HepG2 (cell line): Measurements from ENCODE around the gene TMEM41B. TPM values are rescaled to one million over a fixed set of nuclear protein-coding genes. Genes with fewer than 3 reads are reported as not detected.

Experiments used
- MIER2 ChIP-seq: IDR thresholded peaks from 2 replicates; pipeline ENCODE4 v1.6.1; 2016; ENCODE audit warnings: missing biosample characterization, missing genetic modification reagents
- NFRKB ChIP-seq: fragments of 450-650 bp; IDR thresholded peaks from 2 replicates; pipeline ENCODE4 v1.6.1; 2017
- ONECUT2 ChIP-seq: sonication (generic); formaldehyde crosslinking; IDR thresholded peaks from 2 replicates; pipeline ENCODE4 v1.4.0; 2020; ENCODE audit warnings: missing genetic modification reagents
- SATB2 ChIP-seq: sonication (generic); formaldehyde crosslinking; IDR thresholded peaks from 2 replicates; pipeline ENCODE4 v1.5.0; 2020; ENCODE audit warnings: missing genetic modification reagents
- SP2 ChIP-seq: sonication (generic); formaldehyde crosslinking; IDR thresholded peaks from 2 replicates; pipeline ENCODE4 v1.5.1; 2020; ENCODE audit warnings: mild to moderate bottlenecking, missing genetic modification reagents
- ZC3H4 ChIP-seq: sonication (generic); formaldehyde crosslinking; IDR thresholded peaks from 2 replicates; pipeline ENCODE4 v1.4.0; 2020; ENCODE audit warnings: missing genetic modification reagents, borderline replicate concordance
- ZNF317 ChIP-seq: sonication (generic); formaldehyde crosslinking; IDR thresholded peaks from 2 replicates; pipeline ENCODE4 v1.5.0; 2020; ENCODE audit warnings: mild to moderate bottlenecking, missing genetic modification reagents
- ZNF337 ChIP-seq: sonication (generic); formaldehyde crosslinking; IDR thresholded peaks from 2 replicates; pipeline ENCODE4 v1.5.1; 2020; ENCODE audit warnings: missing genetic modification reagents, low read depth, mild to moderate bottlenecking, borderline replicate concordance
- polyA plus RNA-seq, 8 experiments: library from polyadenylated mRNA; depleted of rRNA in 3 of 8; stranded (reverse) in 7 of 8; unstranded in 1 of 8; fragments of >200 nt; fragmentation: Illumina TruSeq in 4 of 8; extraction: Trizol in 4 of 8; gene quantifications; 2 replicates each; pipeline versions ENCODE4 v1.2.1 to v1.2.3, GENCODE V29; 2011 to 2016; ENCODE audit warnings: low read depth in 4 of 8, missing spikeins in 1 of 8, mixed read lengths in 1 of 8; ENCODE audit not compliant: insufficient read depth in 1 of 8
- total RNA-seq, 5 experiments: library from RNA; depleted of rRNA; stranded (reverse); fragments of >200 nt; fragmentation: Illumina TruSeq; extraction: Trizol; gene quantifications; 2 replicates each; pipeline ENCODE4 v1.2.3, GENCODE V29; 2016; ENCODE audit warnings: low read depth in 1 of 5
- TF ChIP-seq, protein P1 (sequence below): sonication (generic); formaldehyde crosslinking; IDR thresholded peaks from 2 replicates; pipeline ENCODE4 v1.8.1; 2023; ENCODE audit warnings: mild to moderate bottlenecking, missing genetic modification reagents, borderline replicate concordance
- TF ChIP-seq, protein P2 (sequence below): sonication (generic); formaldehyde crosslinking; conservative IDR thresholded peaks from 2 replicates; pipeline ENCODE4 v1.8.0; 2022; ENCODE audit warnings: mild to moderate bottlenecking, moderate library complexity, missing genetic modification reagents
- TF ChIP-seq, protein P3 (sequence below): sonication (generic); formaldehyde crosslinking; IDR thresholded peaks from 2 replicates; pipeline ENCODE4 v1.4.0; 2020; ENCODE audit warnings: missing genetic modification reagents
- TF ChIP-seq, protein P4 (sequence below): sonication (generic); formaldehyde crosslinking; IDR thresholded peaks from 2 replicates; pipeline ENCODE4 v1.4.0; 2020; ENCODE audit warnings: missing genetic modification reagents
- TF ChIP-seq, protein P5 (sequence below): sonication (generic); formaldehyde crosslinking; IDR thresholded peaks from 2 replicates; pipeline ENCODE4 v1.9.0; 2021; ENCODE audit warnings: mild to moderate bottlenecking, missing genetic modification reagents
- TF ChIP-seq, protein P6 (sequence below): sonication (generic); formaldehyde crosslinking; IDR thresholded peaks from 2 replicates; pipeline ENCODE4 v1.5.0; 2020; ENCODE audit warnings: missing genetic modification reagents

TMEM41B gene
- total and polyA plus RNA-seq, 2 of the 13 experiments (the other 11 are each of a cell fraction or from before 2014, with no cell fraction given), result 36.8 to 48.1 TPM

DNA sequence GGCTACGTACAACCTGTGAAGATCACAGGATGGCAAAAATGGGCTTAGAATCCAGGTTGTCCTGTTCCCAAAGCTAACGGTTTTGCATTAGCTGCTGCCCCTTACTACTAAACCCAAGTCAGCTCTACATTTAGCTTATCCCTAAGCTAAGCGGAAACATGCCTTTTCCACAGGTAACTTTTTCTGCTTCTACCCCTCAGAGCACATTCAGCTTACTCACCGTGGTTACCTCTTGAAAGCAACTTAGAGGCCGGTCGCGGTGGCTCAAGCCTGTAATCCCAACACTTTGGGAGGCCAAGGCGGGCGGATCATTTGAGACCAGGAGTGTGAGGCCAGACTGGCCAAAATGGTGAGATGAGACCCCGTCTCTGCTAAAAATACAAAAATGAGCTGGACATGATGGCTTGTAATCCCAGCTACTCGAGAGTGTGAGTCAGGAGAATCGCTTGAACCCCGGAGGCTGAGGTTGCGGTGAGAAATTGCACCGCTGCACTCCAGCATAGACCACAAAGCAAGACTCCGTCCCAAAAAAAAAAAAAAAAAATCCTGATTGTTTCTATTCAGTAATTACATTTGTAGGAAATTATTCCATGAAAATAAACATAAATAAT, 790 bp upstream of the TMEM41B start (continued):
- 0 out of 2 replicates have a peak, but pooled peaks have one; percentile 37 for TF ChIP-seq ZNF317
- TF ChIP-seq, protein P1, sequence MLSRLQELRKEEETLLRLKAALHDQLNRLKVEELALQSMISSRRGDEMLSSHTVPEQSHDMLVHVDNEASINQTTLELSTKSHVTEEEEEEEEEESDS, result 0 out of 2 replicates have a peak, but pooled peaks have one; percentile 81
- peak; percentile 52; the same call in 1 of the 2 replicates for TF ChIP-seq ZC3H4
- TF ChIP-seq, protein P2, sequence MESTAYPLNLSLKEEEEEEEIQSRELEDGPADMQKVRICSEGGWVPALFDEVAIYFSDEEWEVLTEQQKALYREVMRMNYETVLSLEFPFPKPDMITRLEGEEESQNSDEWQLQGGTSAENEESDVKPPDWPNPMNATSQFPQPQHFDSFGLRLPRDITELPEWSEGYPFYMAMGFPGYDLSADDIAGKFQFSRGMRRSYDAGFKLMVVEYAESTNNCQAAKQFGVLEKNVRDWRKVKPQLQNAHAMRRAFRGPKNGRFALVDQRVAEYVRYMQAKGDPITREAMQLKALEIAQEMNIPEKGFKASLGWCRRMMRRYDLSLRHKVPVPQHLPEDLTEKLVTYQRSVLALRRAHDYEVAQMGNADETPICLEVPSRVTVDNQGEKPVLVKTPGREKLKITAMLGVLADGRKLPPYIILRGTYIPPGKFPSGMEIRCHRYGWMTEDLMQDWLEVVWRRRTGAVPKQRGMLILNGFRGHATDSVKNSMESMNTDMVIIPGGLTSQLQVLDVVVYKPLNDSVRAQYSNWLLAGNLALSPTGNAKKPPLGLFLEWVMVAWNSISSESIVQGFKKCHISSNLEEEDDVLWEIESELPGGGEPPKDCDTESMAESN (CRISPR knock-in tag), result 0 out of 2 replicates have a peak, but pooled peaks have one; percentile 48
- no peak for TF ChIP-seq NFRKB
- TF ChIP-seq MIER2, result 0 out of 2 replicates have a peak, but pooled peaks have one; percentile 4
- 0 out of 2 replicates have a peak, but pooled peaks have one; percentile 9 for TF ChIP-seq SP2 (CRISPR knock-in tag)
- TF ChIP-seq, protein P3, sequence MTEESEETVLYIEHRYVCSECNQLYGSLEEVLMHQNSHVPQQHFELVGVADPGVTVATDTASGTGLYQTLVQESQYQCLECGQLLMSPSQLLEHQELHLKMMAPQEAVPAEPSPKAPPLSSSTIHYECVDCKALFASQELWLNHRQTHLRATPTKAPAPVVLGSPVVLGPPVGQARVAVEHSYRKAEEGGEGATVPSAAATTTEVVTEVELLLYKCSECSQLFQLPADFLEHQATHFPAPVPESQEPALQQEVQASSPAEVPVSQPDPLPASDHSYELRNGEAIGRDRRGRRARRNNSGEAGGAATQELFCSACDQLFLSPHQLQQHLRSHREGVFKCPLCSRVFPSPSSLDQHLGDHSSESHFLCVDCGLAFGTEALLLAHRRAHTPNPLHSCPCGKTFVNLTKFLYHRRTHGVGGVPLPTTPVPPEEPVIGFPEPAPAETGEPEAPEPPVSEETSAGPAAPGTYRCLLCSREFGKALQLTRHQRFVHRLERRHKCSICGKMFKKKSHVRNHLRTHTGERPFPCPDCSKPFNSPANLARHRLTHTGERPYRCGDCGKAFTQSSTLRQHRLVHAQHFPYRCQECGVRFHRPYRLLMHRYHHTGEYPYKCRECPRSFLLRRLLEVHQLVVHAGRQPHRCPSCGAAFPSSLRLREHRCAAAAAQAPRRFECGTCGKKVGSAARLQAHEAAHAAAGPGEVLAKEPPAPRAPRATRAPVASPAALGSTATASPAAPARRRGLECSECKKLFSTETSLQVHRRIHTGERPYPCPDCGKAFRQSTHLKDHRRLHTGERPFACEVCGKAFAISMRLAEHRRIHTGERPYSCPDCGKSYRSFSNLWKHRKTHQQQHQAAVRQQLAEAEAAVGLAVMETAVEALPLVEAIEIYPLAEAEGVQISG, result no peak
- TF ChIP-seq, protein P4, sequence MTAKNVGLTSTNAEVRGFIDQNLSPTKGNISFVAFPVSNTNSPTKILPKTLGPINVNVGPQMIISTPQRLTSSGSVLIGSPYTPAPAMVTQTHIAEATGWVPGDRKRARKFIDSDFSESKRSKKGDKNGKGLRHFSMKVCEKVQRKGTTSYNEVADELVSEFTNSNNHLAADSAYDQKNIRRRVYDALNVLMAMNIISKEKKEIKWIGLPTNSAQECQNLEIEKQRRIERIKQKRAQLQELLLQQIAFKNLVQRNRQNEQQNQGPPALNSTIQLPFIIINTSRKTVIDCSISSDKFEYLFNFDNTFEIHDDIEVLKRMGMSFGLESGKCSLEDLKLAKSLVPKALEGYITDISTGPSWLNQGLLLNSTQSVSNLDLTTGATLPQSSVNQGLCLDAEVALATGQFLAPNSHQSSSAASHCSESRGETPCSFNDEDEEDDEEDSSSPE (CRISPR knock-in tag), result no peak
- TF ChIP-seq, protein P5, sequence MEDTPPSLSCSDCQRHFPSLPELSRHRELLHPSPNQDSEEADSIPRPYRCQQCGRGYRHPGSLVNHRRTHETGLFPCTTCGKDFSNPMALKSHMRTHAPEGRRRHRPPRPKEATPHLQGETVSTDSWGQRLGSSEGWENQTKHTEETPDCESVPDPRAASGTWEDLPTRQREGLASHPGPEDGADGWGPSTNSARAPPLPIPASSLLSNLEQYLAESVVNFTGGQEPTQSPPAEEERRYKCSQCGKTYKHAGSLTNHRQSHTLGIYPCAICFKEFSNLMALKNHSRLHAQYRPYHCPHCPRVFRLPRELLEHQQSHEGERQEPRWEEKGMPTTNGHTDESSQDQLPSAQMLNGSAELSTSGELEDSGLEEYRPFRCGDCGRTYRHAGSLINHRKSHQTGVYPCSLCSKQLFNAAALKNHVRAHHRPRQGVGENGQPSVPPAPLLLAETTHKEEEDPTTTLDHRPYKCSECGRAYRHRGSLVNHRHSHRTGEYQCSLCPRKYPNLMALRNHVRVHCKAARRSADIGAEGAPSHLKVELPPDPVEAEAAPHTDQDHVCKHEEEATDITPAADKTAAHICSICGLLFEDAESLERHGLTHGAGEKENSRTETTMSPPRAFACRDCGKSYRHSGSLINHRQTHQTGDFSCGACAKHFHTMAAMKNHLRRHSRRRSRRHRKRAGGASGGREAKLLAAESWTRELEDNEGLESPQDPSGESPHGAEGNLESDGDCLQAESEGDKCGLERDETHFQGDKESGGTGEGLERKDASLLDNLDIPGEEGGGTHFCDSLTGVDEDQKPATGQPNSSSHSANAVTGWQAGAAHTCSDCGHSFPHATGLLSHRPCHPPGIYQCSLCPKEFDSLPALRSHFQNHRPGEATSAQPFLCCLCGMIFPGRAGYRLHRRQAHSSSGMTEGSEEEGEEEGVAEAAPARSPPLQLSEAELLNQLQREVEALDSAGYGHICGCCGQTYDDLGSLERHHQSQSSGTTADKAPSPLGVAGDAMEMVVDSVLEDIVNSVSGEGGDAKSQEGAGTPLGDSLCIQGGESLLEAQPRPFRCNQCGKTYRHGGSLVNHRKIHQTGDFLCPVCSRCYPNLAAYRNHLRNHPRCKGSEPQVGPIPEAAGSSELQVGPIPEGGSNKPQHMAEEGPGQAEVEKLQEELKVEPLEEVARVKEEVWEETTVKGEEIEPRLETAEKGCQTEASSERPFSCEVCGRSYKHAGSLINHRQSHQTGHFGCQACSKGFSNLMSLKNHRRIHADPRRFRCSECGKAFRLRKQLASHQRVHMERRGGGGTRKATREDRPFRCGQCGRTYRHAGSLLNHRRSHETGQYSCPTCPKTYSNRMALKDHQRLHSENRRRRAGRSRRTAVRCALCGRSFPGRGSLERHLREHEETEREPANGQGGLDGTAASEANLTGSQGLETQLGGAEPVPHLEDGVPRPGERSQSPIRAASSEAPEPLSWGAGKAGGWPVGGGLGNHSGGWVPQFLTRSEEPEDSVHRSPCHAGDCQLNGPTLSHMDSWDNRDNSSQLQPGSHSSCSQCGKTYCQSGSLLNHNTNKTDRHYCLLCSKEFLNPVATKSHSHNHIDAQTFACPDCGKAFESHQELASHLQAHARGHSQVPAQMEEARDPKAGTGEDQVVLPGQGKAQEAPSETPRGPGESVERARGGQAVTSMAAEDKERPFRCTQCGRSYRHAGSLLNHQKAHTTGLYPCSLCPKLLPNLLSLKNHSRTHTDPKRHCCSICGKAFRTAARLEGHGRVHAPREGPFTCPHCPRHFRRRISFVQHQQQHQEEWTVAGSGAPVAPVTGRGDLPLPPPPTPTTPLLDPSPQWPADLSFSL (CRISPR knock-in tag), result no peak
- TF ChIP-seq SATB2 (CRISPR knock-in tag), result no peak
- no peak for TF ChIP-seq ONECUT2 (CRISPR knock-in tag)
- TF ChIP-seq ZNF337 (CRISPR knock-in tag), result 0 out of 2 replicates have a peak, but pooled peaks have one; percentile 12
- TF ChIP-seq, protein P6, sequence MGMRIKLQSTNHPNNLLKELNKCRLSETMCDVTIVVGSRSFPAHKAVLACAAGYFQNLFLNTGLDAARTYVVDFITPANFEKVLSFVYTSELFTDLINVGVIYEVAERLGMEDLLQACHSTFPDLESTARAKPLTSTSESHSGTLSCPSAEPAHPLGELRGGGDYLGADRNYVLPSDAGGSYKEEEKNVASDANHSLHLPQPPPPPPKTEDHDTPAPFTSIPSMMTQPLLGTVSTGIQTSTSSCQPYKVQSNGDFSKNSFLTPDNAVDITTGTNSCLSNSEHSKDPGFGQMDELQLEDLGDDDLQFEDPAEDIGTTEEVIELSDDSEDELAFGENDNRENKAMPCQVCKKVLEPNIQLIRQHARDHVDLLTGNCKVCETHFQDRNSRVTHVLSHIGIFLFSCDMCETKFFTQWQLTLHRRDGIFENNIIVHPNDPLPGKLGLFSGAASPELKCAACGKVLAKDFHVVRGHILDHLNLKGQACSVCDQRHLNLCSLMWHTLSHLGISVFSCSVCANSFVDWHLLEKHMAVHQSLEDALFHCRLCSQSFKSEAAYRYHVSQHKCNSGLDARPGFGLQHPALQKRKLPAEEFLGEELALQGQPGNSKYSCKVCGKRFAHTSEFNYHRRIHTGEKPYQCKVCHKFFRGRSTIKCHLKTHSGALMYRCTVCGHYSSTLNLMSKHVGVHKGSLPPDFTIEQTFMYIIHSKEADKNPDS (CRISPR knock-in tag), result 0 out of 2 replicates have a peak, but pooled peaks have one; percentile 28
